Measurements from ENCODE around the gene SCN5A.

SCN5A gene

DNA sequence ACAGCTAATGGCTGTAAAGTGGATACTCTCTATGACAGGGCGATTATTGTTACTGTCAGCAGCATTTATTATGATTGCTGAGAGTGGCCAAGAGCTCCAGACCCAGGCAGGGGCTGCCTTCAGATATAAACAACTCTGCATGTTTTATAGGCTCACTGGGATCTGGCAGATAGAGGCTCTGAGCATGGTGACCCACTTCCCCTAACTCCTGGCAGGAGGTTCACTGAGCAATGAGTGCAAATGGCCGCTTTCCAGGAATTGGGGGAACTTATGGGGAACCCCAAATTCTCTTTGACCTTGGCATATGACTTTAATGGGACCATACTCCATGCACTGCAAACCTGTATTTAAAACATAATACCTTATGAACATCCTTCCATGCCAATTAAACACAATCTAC, 59.0 kb downstream of the SCN5A start:
- CTCF ChIA-PET, result interaction anchor here (0.6 kb wide), 1 partner anchor 589 kb away, joined by 3 read pairs; no protein-coding TSS in a partner anchor
- TF ChIP-seq TARDBP (IDR thresholded peaks at IDR 0.05) (no peak), FOXM1 (IDR thresholded peaks at IDR 0.05; ENCODE audit: borderline replicate concordance) (no peak), BHLHE40 (IDR thresholded peaks at IDR 0.05; ENCODE audit: borderline replicate concordance) (no peak), ELF4 (IDR thresholded peaks at IDR 0.05) (no peak)
- no peak for DNase-seq (ENCODE audit: extremely low spot score)
- POLR2A ChIA-PET, result no interaction called here

DNA sequence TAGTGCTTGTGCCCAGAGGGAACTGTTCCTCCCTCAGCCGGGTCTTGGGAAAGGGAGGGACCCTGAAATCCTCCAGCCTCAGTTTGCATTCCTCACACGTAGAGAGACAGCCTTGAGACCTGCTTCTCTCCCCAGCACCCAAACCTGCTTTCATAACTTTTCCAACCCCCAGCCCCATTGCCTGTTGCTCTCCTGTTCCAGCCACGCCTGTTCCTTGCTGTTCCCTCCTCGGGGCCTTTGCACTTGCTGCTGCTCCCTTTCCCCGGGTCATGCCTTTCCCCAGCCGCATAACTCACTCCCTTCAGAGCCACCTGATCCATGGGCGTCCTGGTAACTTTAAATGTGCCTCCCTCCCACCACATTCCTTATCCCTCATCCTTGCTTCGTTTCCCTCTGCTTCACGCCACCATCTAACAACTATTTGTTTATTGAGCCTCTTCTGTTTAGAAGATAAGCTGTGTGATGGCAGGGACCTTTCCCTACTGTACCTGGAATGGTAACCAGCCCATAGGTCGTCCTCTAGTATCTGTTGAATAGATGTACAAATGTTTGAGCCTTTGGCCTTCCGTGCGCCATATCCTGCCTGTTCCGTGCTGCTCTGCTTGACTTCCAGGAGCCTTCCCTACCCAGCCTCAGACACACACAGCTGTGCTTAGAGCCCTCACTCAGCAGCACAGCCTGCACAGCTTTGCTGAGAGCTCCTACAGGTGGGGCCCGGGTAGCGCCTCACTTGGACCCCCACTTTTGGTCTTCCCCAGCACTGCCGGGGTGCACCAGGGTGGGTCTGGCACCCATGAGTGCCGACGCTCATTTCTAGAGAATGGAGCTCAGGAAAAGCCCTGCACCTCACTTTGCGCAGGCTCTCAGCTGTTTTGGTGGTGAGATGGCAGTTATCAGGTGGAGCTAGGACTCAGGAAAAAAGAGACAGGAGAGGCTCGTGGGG, 60.2 kb downstream of the SCN5A start:
- ChIA-PET POLR2A (no interaction called here), CTCF (interaction anchor here (0.6 kb wide), 1 partner anchor 66 kb away, joined by 6 read pairs; no protein-coding TSS in a partner anchor)
- TF ChIP-seq SUZ12 (IDR thresholded peaks at IDR 0.05) (no peak), ELF4 (IDR thresholded peaks at IDR 0.05) (no peak), FOXK2 (IDR thresholded peaks at IDR 0.05) (no peak), FOXA1 (IDR thresholded peaks at IDR 0.05) (no peak), LEF1 (IDR thresholded peaks at IDR 0.05; ENCODE audit: borderline replicate concordance) (no peak), ZNF384 (IDR thresholded peaks at IDR 0.05) (no peak)
- TF ChIP-seq, protein P1, sequence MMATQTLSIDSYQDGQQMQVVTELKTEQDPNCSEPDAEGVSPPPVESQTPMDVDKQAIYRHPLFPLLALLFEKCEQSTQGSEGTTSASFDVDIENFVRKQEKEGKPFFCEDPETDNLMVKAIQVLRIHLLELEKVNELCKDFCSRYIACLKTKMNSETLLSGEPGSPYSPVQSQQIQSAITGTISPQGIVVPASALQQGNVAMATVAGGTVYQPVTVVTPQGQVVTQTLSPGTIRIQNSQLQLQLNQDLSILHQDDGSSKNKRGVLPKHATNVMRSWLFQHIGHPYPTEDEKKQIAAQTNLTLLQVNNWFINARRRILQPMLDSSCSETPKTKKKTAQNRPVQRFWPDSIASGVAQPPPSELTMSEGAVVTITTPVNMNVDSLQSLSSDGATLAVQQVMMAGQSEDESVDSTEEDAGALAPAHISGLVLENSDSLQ (IDR thresholded peaks at IDR 0.05), result no peak
- no peak for DNase-seq (ENCODE audit: extremely low spot score)

DNA sequence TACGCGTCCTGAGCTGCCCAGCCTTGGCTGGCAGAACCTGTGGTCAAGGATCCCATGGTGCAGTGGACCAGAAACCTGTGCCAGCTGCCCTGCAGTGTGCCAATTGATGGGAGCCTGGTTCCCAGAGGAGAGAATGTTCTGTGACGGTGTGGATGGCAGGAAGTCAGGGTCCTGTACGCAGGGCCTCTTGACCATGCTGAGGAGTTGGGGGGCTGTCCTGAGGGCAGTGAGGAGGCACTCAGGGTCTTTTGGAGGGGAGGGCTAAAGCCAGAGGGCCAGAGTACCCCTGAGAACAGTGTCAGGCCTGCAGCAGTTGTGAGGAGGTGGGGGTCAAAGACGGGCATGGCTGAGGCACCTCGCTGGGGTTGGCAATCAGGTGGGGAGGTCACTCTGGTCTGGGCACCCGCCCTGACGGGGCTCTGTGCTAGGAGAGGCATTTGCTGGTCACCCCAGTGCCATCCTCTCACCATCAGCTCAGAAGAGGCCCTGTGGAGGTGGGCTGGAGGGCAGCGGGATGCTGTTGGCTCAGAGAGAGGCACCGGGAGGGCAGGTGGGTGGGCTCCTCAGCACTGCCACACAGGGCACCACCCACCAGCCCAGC, 61.0 kb downstream of the SCN5A start:
- no peak for TF ChIP-seq FOXK2 (IDR thresholded peaks at IDR 0.05)
- TF ChIP-seq, protein P1 (IDR thresholded peaks at IDR 0.05), result no peak
- TF ChIP-seq L3MBTL2 (conservative IDR thresholded peaks at IDR 0.05), result no peak
- TF ChIP-seq BHLHE40 (IDR thresholded peaks at IDR 0.05; ENCODE audit: borderline replicate concordance), result no peak
- TF ChIP-seq CTBP1 (IDR thresholded peaks at IDR 0.05; ENCODE audit: borderline replicate concordance), result no peak
- no peak for TF ChIP-seq ZNF384 (IDR thresholded peaks at IDR 0.05)
- TF ChIP-seq TARDBP (IDR thresholded peaks at IDR 0.05), result no peak
- TF ChIP-seq HDGF (IDR thresholded peaks at IDR 0.05; ENCODE audit: borderline replicate concordance), result no peak
- no peak for TF ChIP-seq ARNT (IDR thresholded peaks at IDR 0.05)
- no peak for TF ChIP-seq NFRKB (IDR thresholded peaks at IDR 0.05)
- TF ChIP-seq FOXM1 (IDR thresholded peaks at IDR 0.05; ENCODE audit: borderline replicate concordance), result no peak
- TF ChIP-seq ELF4 (IDR thresholded peaks at IDR 0.05), result no peak
- TF ChIP-seq LEF1 (IDR thresholded peaks at IDR 0.05; ENCODE audit: borderline replicate concordance), result no peak
- TF ChIP-seq SUZ12 (IDR thresholded peaks at IDR 0.05), result no peak
- TF ChIP-seq FOXA1 (IDR thresholded peaks at IDR 0.05), result no peak
- TF ChIP-seq SP1 (IDR thresholded peaks at IDR 0.05), result no peak
- DNase-seq (ENCODE audit: extremely low spot score), result no peak
- ChIA-PET CTCF (no interaction called here), POLR2A (no interaction called here)

DNA sequence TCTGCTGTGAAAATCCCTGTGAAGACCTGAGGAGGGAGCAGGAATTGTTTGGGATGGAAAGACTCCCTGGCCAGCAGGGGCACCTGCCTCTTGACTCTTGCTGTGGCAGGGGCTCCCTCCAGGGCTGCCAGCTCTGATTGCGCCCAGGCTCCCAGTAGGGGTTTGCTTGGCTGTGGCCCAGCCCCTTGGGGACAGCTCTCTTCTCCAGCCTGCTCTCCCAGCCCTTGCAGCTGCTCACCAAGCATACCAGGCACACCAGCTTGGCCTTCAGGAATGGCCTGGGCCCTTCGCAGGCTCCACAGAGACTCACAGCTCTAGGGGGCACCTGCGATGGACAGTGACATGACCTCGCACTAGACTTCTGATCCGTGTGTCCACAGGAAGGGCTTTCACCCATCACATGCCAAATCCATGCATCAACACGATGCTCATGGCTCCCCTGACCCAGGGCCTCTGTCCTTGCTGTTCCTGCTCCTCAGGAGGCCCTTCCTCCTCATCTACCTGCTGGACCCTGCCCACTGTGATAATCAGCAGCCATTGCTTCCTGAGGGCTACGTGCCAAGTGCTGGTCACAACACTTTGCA, 61.8 kb downstream of the SCN5A start:
- TF ChIP-seq ARNT (IDR thresholded peaks at IDR 0.05), result no peak
- no peak for TF ChIP-seq TARDBP (IDR thresholded peaks at IDR 0.05)
- TF ChIP-seq BHLHE40 (IDR thresholded peaks at IDR 0.05; ENCODE audit: borderline replicate concordance), result no peak
- no peak for TF ChIP-seq CTBP1 (IDR thresholded peaks at IDR 0.05; ENCODE audit: borderline replicate concordance)
- TF ChIP-seq NFRKB (IDR thresholded peaks at IDR 0.05), result no peak
- TF ChIP-seq, protein P1 (IDR thresholded peaks at IDR 0.05), result no peak
- TF ChIP-seq FOXK2 (IDR thresholded peaks at IDR 0.05), result no peak
- no peak for TF ChIP-seq HDGF (IDR thresholded peaks at IDR 0.05; ENCODE audit: borderline replicate concordance)
- ChIA-PET CTCF (no interaction called here), POLR2A (no interaction called here)

DNA sequence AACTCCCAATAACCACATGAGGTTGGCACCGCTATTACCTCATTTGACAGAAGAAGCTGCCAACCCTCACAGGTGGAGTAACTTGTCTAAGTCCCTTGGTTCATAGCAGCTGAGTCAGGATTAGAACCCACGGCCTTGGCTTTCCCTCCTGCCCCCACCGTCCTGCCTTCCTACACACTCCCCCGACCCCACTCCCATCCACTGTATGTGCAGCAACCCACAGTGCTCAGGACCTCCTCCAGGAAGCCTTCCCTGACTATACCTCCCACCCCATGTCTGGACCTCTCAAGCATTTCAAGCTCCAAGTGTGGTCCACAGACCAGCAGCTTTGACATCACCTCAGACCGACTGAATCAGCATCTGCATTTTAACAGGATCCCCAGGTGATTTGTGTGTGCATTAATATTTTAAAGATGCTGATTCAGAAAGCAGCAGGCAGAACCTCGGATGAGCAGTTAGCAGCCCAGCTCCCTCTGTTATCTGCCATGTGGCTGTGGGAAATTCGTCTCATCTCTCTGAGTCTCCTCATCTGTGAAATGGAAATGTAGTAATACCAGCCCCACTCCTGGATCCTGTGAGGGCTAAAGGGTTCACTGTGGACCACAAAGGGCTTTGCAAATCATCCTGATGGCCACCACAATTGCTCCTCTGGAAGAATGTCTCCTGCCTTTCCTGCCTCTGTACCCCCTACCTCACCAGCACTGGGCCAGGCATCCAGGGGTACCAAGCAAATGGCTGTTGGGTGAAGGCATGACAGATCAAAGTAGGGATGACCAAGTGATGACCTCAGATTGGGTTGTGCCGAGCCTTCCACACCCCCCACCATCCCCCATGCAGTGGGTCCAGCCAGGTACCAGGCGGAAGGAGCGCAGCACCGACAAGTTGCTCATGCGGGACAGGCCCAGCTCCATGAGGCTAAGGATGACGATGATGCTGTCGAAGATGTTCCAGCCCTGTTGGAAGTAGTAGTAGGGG, 62.7 kb downstream of the SCN5A start:
- DNase-seq (ENCODE audit: extremely low spot score), result no peak
- POLR2A ChIA-PET, result no interaction called here
- CTCF ChIA-PET, result interaction anchor here (1.1 kb wide), 1 partner anchor 65 kb away, joined by 3 read pairs; no protein-coding TSS in a partner anchor
- TF ChIP-seq FOXA1 (IDR thresholded peaks at IDR 0.05) (no peak), SP1 (IDR thresholded peaks at IDR 0.05) (no peak), L3MBTL2 (conservative IDR thresholded peaks at IDR 0.05) (no peak), ELF4 (IDR thresholded peaks at IDR 0.05) (no peak), CTBP1 (IDR thresholded peaks at IDR 0.05; ENCODE audit: borderline replicate concordance) (no peak), FOXM1 (IDR thresholded peaks at IDR 0.05; ENCODE audit: borderline replicate concordance) (no peak), SUZ12 (IDR thresholded peaks at IDR 0.05) (no peak), HDGF (IDR thresholded peaks at IDR 0.05; ENCODE audit: borderline replicate concordance) (no peak), NFRKB (IDR thresholded peaks at IDR 0.05) (no peak), ZNF384 (IDR thresholded peaks at IDR 0.05) (no peak), BHLHE40 (IDR thresholded peaks at IDR 0.05; ENCODE audit: borderline replicate concordance) (no peak), TARDBP (IDR thresholded peaks at IDR 0.05) (no peak), FOXK2 (IDR thresholded peaks at IDR 0.05) (no peak), ARNT (IDR thresholded peaks at IDR 0.05) (no peak), LEF1 (IDR thresholded peaks at IDR 0.05; ENCODE audit: borderline replicate concordance) (no peak)
- TF ChIP-seq, protein P1 (IDR thresholded peaks at IDR 0.05), result no peak

More for the DNA sequence above, 61.8 kb downstream of the SCN5A start:
- DNase-seq (ENCODE audit: extremely low spot score), result no peak

Measured in HEK293T (cell line).